ENCODE results near the gene LEPROT.
"Not testable (repeated sequence)": the region's sequence is repeated elsewhere in the genome, so short reads cannot be mapped to it uniquely, and the experiment has no call there.

The LEPROT gene

GRCh38 chr1:65440322-65440900 is 19.9 kb downstream of the LEPROT start:
- Mint-ChIP-seq H3K4me1 (ENCODE audit: low read depth) (peaks cover 3% of the 10 kb centered on the region), H3K36me3 (ENCODE audit: low read depth) (peaks cover 5% of the 10 kb centered on the region), H3K9me3 (no peaks in the 10 kb centered on the region), H3K27ac (no peak overlapping the region), H3K27me3 (ENCODE audit: low read depth) (no peaks in the 10 kb centered on the region), H3K4me3 (no peak overlapping the region)

GRCh38 chr1:65440915-65441314 is 20.4 kb downstream of the LEPROT start:
- Mint-ChIP-seq H3K36me3 (ENCODE audit: low read depth) (peaks cover 5% of the 10 kb centered on the region), H3K27ac (no peak overlapping the region), H3K9me3 (no peaks in the 10 kb centered on the region)

GRCh38 chr1:65441464-65441863 is 21.0 kb downstream of the LEPROT start:
- Mint-ChIP-seq H3K4me1 (ENCODE audit: low read depth) (peaks cover 3% of the 10 kb centered on the region), H3K27me3 (ENCODE audit: low read depth) (no peaks in the 10 kb centered on the region)

More at GRCh38 chr1:65440915-65441314, 20.4 kb downstream of the LEPROT start:
- Mint-ChIP-seq H3K4me3 (no peak overlapping the region), H3K4me1 (ENCODE audit: low read depth) (peaks cover 3% of the 10 kb centered on the region), H3K27me3 (ENCODE audit: low read depth) (no peaks in the 10 kb centered on the region)

GRCh38 chr1:65442442-65442841 is 22.0 kb downstream of the LEPROT start:
- no peaks in the 10 kb centered on the region for H3K4me1 Mint-ChIP-seq (ENCODE audit: low read depth)
- no peaks in the 10 kb centered on the region for H3K36me3 Mint-ChIP-seq (ENCODE audit: low read depth)
- H3K27ac Mint-ChIP-seq = no peak overlapping the region
- H3K4me3 Mint-ChIP-seq = no peak overlapping the region
- no peaks in the 10 kb centered on the region for H3K27me3 Mint-ChIP-seq (ENCODE audit: low read depth)
- H3K9me3 Mint-ChIP-seq = no peaks in the 10 kb centered on the region

More at GRCh38 chr1:65441464-65441863, 21.0 kb downstream of the LEPROT start:
- Mint-ChIP-seq H3K27ac (no peak overlapping the region), H3K36me3 (ENCODE audit: low read depth) (peaks cover 2% of the 10 kb centered on the region), H3K9me3 (no peaks in the 10 kb centered on the region), H3K4me3 (no peak overlapping the region)

- Mint-ChIP-seq H3K36me3 (ENCODE audit: low read depth) (no peaks in the 10 kb centered on the region), H3K4me1 (ENCODE audit: low read depth) (no peaks in the 10 kb centered on the region), H3K27me3 (ENCODE audit: low read depth) (no peaks in the 10 kb centered on the region), H3K9me3 (no peaks in the 10 kb centered on the region), H3K4me3 (no peak overlapping the region), H3K27ac (no peak overlapping the region)
Observed at GRCh38 chr1:65443647-65444046, 23.2 kb downstream of the LEPROT start.

- Mint-ChIP-seq H3K27ac (no peak overlapping the region), H3K27me3 (ENCODE audit: low read depth) (no peaks in the 10 kb centered on the region), H3K4me1 (ENCODE audit: low read depth) (no peaks in the 10 kb centered on the region), H3K9me3 (no peaks in the 10 kb centered on the region), H3K36me3 (ENCODE audit: low read depth) (no peaks in the 10 kb centered on the region), H3K4me3 (no peak overlapping the region)
Observed at GRCh38 chr1:65444128-65444640, 23.7 kb downstream of the LEPROT start.

GRCh38 chr1:65445837-65446236 is 25.4 kb downstream of the LEPROT start:
- Mint-ChIP-seq H3K27ac (no peak overlapping the region), H3K4me3 (no peak overlapping the region), H3K36me3 (ENCODE audit: low read depth) (no peaks in the 10 kb centered on the region), H3K9me3 (no peaks in the 10 kb centered on the region), H3K4me1 (ENCODE audit: low read depth) (no peaks in the 10 kb centered on the region), H3K27me3 (ENCODE audit: low read depth) (no peaks in the 10 kb centered on the region)

GRCh38 chr1:65449214-65449823 is 28.9 kb downstream of the LEPROT start:
- Mint-ChIP-seq H3K27me3 (ENCODE audit: low read depth) (peaks cover 6% of the 10 kb centered on the region), H3K36me3 (ENCODE audit: low read depth) (no peaks in the 10 kb centered on the region), H3K27ac (no peak overlapping the region), H3K9me3 (peaks cover 4% of the 10 kb centered on the region), H3K4me3 (no peak overlapping the region), H3K4me1 (ENCODE audit: low read depth) (no peaks in the 10 kb centered on the region)

- not testable (repeated sequence) for H3K9me3 Mint-ChIP-seq
Observed at GRCh38 chr1:65455678-65456077, 35.2 kb downstream of the LEPROT start.

GRCh38 chr1:65456481-65456880 is 36.0 kb downstream of the LEPROT start:
- Mint-ChIP-seq H3K4me3 (no peak overlapping the region), H3K4me1 (ENCODE audit: low read depth) (peaks cover 18% of the 10 kb centered on the region), H3K27ac (no peak overlapping the region), H3K9me3 (peaks cover 10% of the 10 kb centered on the region), H3K27me3 (ENCODE audit: low read depth) (peaks cover 6% of the 10 kb centered on the region), H3K36me3 (ENCODE audit: low read depth) (peaks cover 4% of the 10 kb centered on the region)

More at GRCh38 chr1:65455678-65456077, 35.2 kb downstream of the LEPROT start:
- H3K4me3 Mint-ChIP-seq; H3K36me3 Mint-ChIP-seq (ENCODE audit: low read depth); H3K27ac Mint-ChIP-seq; H3K27me3 Mint-ChIP-seq (ENCODE audit: low read depth): not testable (repeated sequence)
- peaks cover 18% of the 10 kb centered on the region for H3K4me1 Mint-ChIP-seq (ENCODE audit: low read depth)

- no peak overlapping the region for H3K27ac Mint-ChIP-seq
Observed at GRCh38 chr1:65457868-65458267, 37.4 kb downstream of the LEPROT start.

GRCh38 chr1:65458730-65459396 is 38.4 kb downstream of the LEPROT start:
- Mint-ChIP-seq H3K4me3 (no peak overlapping the region), H3K36me3 (ENCODE audit: low read depth) (peaks cover 4% of the 10 kb centered on the region), H3K27me3 (ENCODE audit: low read depth) (no peaks in the 10 kb centered on the region), H3K4me1 (ENCODE audit: low read depth) (peaks cover 18% of the 10 kb centered on the region), H3K27ac (no peak overlapping the region), H3K9me3 (peaks cover 6% of the 10 kb centered on the region)

More at GRCh38 chr1:65457868-65458267, 37.4 kb downstream of the LEPROT start:
- peaks cover 6% of the 10 kb centered on the region for H3K27me3 Mint-ChIP-seq (ENCODE audit: low read depth)
- peaks cover 18% of the 10 kb centered on the region for H3K4me1 Mint-ChIP-seq (ENCODE audit: low read depth)
- peaks cover 10% of the 10 kb centered on the region for H3K9me3 Mint-ChIP-seq
- H3K36me3 Mint-ChIP-seq (ENCODE audit: low read depth) = peaks cover 4% of the 10 kb centered on the region
- no peak overlapping the region for H3K4me3 Mint-ChIP-seq

GRCh38 chr1:65459397-65459768 is 38.9 kb downstream of the LEPROT start:
- Mint-ChIP-seq H3K27me3 (ENCODE audit: low read depth) (no peaks in the 10 kb centered on the region), H3K27ac (no peak overlapping the region), H3K9me3 (peaks cover 6% of the 10 kb centered on the region), H3K4me1 (ENCODE audit: low read depth) (peaks cover 18% of the 10 kb centered on the region), H3K36me3 (ENCODE audit: low read depth) (peaks cover 4% of the 10 kb centered on the region), H3K4me3 (no peak overlapping the region)

- H3K27me3 Mint-ChIP-seq (ENCODE audit: low read depth) = peaks cover 11% of the 10 kb centered on the region
- not testable (repeated sequence) for H3K27ac Mint-ChIP-seq; H3K4me3 Mint-ChIP-seq; H3K4me1 Mint-ChIP-seq (ENCODE audit: low read depth); H3K36me3 Mint-ChIP-seq (ENCODE audit: low read depth); H3K9me3 Mint-ChIP-seq
Observed at GRCh38 chr1:65465837-65466236, 45.4 kb downstream of the LEPROT start.

- Mint-ChIP-seq H3K27ac (no peak overlapping the region), H3K27me3 (ENCODE audit: low read depth) (peaks cover 17% of the 10 kb centered on the region), H3K4me1 (ENCODE audit: low read depth) (no peaks in the 10 kb centered on the region), H3K4me3 (no peak overlapping the region), H3K9me3 (no peaks in the 10 kb centered on the region), H3K36me3 (ENCODE audit: low read depth) (peaks cover 2% of the 10 kb centered on the region)
Observed at GRCh38 chr1:65467536-65467935, 47.1 kb downstream of the LEPROT start.

Data from T-helper 1 cell treated with Interleukin-12 subunit alpha and Interleukin-12 subunit beta and Interleukin-4 antibody, amounts not matched to agents 30 μg/mL and 1 μg/mL, for 36 hours (primary cell).